ENCODE data around the gene CLDN9. TPM values are rescaled to one million over a fixed set of nuclear protein-coding genes. Genes with fewer than 3 reads are reported as not detected.

Gene CLDN9
- total RNA-seq, 1 donor from 2014 or later: not detected

- no peak for DNase-seq (ENCODE audit: low spot score)
Observed at GRCh38 chr16:2974319-2975056, 38.2 kb upstream of the CLDN9 start.

GRCh38 chr16:2975161-2975795 is 37.4 kb upstream of the CLDN9 start:
- no peak for DNase-seq (ENCODE audit: low spot score)

GRCh38 chr16:2976201-2976600 is 36.5 kb upstream of the CLDN9 start:
- no peak for DNase-seq (ENCODE audit: low spot score)

GRCh38 chr16:2976673-2977072 is 36.0 kb upstream of the CLDN9 start:
- no peak for DNase-seq (ENCODE audit: low spot score)

GRCh38 chr16:2977440-2977839 is 35.3 kb upstream of the CLDN9 start:
- no peak for DNase-seq (ENCODE audit: low spot score)

- DNase-seq (ENCODE audit: low spot score): no peak
Observed at GRCh38 chr16:2979669-2980226, 33.0 kb upstream of the CLDN9 start.

- DNase-seq (ENCODE audit: low spot score): peak; percentile 94
Observed at GRCh38 chr16:2980227-2981176, 32.2 kb upstream of the CLDN9 start, which contains the start of gene PKMYT1. TSS of gene PKMYT1 (minus strand) at chr16:2980446. CDS start at chr16:2979657, 789 bp downstream.

GRCh38 chr16:2981177-2981898 is 31.4 kb upstream of the CLDN9 start:
- DNase-seq (ENCODE audit: low spot score): no peak

- DNase-seq (ENCODE audit: low spot score): no peak
Observed at GRCh38 chr16:2981899-2982250, 30.8 kb upstream of the CLDN9 start.

GRCh38 chr16:2982402-2982801 is 30.3 kb upstream of the CLDN9 start:
- no peak for DNase-seq (ENCODE audit: low spot score)

GRCh38 chr16:2983706-2984136 is 29.0 kb upstream of the CLDN9 start:
- DNase-seq (ENCODE audit: low spot score): peak; percentile 74

GRCh38 chr16:2985462-2985861 is 27.3 kb upstream of the CLDN9 start:
- no peak for DNase-seq (ENCODE audit: low spot score)

GRCh38 chr16:2985893-2986355 is 26.8 kb upstream of the CLDN9 start:
- DNase-seq (ENCODE audit: low spot score): no peak

GRCh38 chr16:2986623-2987188 is 26.0 kb upstream of the CLDN9 start:
- no peak for DNase-seq (ENCODE audit: low spot score)

GRCh38 chr16:2987286-2987685 is 25.4 kb upstream of the CLDN9 start:
- no peak for DNase-seq (ENCODE audit: low spot score)

- DNase-seq (ENCODE audit: low spot score): peak; percentile 82
Observed at GRCh38 chr16:2987833-2988232, 24.9 kb upstream of the CLDN9 start.

- DNase-seq (ENCODE audit: low spot score): no peak
Observed at GRCh38 chr16:2988590-2989099, 24.1 kb upstream of the CLDN9 start.

GRCh38 chr16:2990891-2991290 is 21.8 kb upstream of the CLDN9 start:
- no peak for DNase-seq (ENCODE audit: low spot score)

GRCh38 chr16:2991566-2992261 is 21.0 kb upstream of the CLDN9 start:
- no peak for DNase-seq (ENCODE audit: low spot score)

Data from umbilical cord (tissue), 2 donors.